ENCODE data around the gene CD200.

The CD200 gene

DNA sequence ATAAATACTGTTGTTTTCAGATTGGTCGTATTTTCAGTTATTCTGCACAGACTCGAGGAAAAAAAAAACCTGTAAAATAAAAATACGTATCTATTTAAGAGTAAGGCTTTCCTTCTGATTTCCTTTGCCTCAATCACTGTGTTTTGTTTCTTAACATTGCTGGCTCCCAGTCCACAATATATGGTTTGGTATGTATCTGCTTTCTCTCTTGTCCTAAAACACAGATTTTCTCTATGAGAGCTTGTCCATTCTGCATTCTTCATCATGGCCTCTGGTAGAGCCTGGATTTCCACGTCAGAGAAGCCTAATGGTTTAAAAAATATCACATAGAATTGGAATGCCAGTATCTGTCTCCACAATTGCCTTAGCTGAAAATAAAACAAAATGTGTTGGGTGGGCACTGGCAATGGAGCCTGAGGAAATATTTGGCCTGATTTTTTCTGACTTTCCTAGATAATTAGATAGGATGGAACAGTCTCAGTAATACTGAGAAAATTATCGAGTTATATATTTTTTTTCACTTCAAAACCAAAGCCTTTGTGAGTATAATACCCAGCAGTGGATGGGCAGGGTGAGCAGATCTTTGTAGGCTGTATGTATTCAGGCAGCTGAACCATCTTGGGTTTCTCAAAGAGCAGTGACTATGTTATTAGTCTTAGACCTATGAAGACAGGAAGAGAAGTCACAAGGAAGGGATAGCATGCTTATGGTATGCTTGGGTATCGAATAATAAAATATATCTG lies 1.9 kb downstream of the CD200 start:
- Histone ChIP-seq H2BK5ac (ENCODE audit: low read depth, low read length, poor library complexity, severe bottlenecking) (no peak overlapping the region), H3K4me1 (ENCODE audit: control insufficient read depth, insufficient read depth, low read depth, low read length) (peaks cover 1% of the 10 kb centered on the region), H3K4ac (ENCODE audit: low read depth in 1 of 2, low read length in 2 of 2) (no peak overlapping the region), H2BK120ac (ENCODE audit: low read depth, low read length) (no peak overlapping the region), H3K18ac (ENCODE audit: low read depth in 1 of 2, low read length in 2 of 2) (no peak overlapping the region), H3K27me3 (ENCODE audit: control insufficient read depth in 1 of 2, insufficient read depth in 1 of 2, low read length in 2 of 2) (peaks cover 0 to 5% of the 10 kb centered on the region in 2 experiments), H2AFZ (ENCODE audit: low read depth, low read length) (no peak overlapping the region), H3K27ac (ENCODE audit: low read length, poor library complexity, severe bottlenecking) (no peak overlapping the region), H4K91ac (ENCODE audit: low read length) (no peak overlapping the region), H3K79me1 (replicated peaks; ENCODE audit: low read length, poor library complexity, severe bottlenecking) (peaks cover 10% of the 10 kb centered on the region), H3K14ac (ENCODE audit: low read length in 2 of 2) (no peak overlapping the region), H2AK5ac (ENCODE audit: low read length, severe bottlenecking) (no peak overlapping the region), H3K9me3 (ENCODE audit: control insufficient read depth, low read length) (no peaks in the 10 kb centered on the region), H3K9ac (ENCODE audit: low read length) (peak overlapping the region; percentile 71), H2BK12ac (ENCODE audit: low read length in 2 of 2) (no peak overlapping the region), H3K4me2 (ENCODE audit: low read length, poor library complexity, severe bottlenecking) (peak overlapping the region; percentile 8), H4K8ac (ENCODE audit: low read length) (no peak overlapping the region), H3K36me3 (ENCODE audit: control insufficient read depth in 1 of 2, insufficient read depth in 2 of 2, low read depth in 1 of 2, low read length in 2 of 2) (no peaks in the 10 kb centered on the region), H3K4me3 (ENCODE audit: insufficient read depth in 1 of 2, low read depth in 1 of 2, low read length in 2 of 2) (no peak overlapping the region), H2BK15ac (ENCODE audit: low read depth, poor library complexity, severe bottlenecking) (no peak overlapping the region), H3K23ac (ENCODE audit: low read length in 2 of 2) (no peak overlapping the region)
- 73% methylated on average over 3 of the region's 6 CpGs for WGBS
- DNase-seq: no peak

DNA sequence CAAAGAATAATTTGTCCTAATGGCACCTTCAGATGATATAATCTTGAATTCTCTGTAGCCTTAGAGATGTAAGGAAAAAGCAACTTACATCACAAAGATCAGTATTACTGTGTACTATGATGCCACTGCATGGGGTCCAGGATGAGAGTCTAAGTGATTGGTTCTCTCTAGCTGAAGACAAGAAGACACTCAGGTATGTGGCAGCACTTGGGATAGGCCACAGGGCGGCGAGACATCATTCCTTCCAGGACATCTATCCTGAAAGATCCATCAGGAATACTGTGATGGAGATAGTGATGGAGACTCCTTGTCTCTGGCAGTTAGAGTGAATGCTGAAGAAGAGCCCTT lies 2.5 kb downstream of the CD200 start:
- Histone ChIP-seq H3K4me1 (ENCODE audit: control insufficient read depth, insufficient read depth, low read depth, low read length) (peaks cover 1% of the 10 kb centered on the region), H3K79me1 (replicated peaks; ENCODE audit: low read length, poor library complexity, severe bottlenecking) (peaks cover 11% of the 10 kb centered on the region), H4K91ac (ENCODE audit: low read length) (no peak overlapping the region), H2AFZ (ENCODE audit: low read depth, low read length) (no peak overlapping the region), H4K8ac (ENCODE audit: low read length) (no peak overlapping the region), H2AK5ac (ENCODE audit: low read length, severe bottlenecking) (no peak overlapping the region), H3K4me3 (ENCODE audit: insufficient read depth in 1 of 2, low read depth in 1 of 2, low read length in 2 of 2) (no peak overlapping the region), H3K36me3 (ENCODE audit: control insufficient read depth in 1 of 2, insufficient read depth in 2 of 2, low read depth in 1 of 2, low read length in 2 of 2) (no peaks in the 10 kb centered on the region), H3K27me3 (ENCODE audit: control insufficient read depth in 1 of 2, insufficient read depth in 1 of 2, low read length in 2 of 2) (peaks cover 0 to 5% of the 10 kb centered on the region in 2 experiments), H3K4ac (ENCODE audit: low read depth in 1 of 2, low read length in 2 of 2) (no peak overlapping the region), H2BK12ac (ENCODE audit: low read length in 2 of 2) (no peak overlapping the region), H3K4me2 (ENCODE audit: low read length, poor library complexity, severe bottlenecking) (no peak overlapping the region), H3K23ac (ENCODE audit: low read length in 2 of 2) (no peak overlapping the region), H2BK120ac (ENCODE audit: low read depth, low read length) (no peak overlapping the region), H3K14ac (ENCODE audit: low read length in 2 of 2) (no peak overlapping the region), H3K9me3 (ENCODE audit: control insufficient read depth, low read length) (no peaks in the 10 kb centered on the region), H2BK5ac (ENCODE audit: low read depth, low read length, poor library complexity, severe bottlenecking) (no peak overlapping the region), H3K27ac (ENCODE audit: low read length, poor library complexity, severe bottlenecking) (no peak overlapping the region), H3K18ac (ENCODE audit: low read depth in 1 of 2, low read length in 2 of 2) (no peak overlapping the region), H2BK15ac (ENCODE audit: low read depth, poor library complexity, severe bottlenecking) (no peak overlapping the region), H3K9ac (ENCODE audit: low read length) (no peak overlapping the region)
- DNase-seq: no peak
- no CpG with 5 or more reads among the region's 2 CpGs for WGBS

DNA sequence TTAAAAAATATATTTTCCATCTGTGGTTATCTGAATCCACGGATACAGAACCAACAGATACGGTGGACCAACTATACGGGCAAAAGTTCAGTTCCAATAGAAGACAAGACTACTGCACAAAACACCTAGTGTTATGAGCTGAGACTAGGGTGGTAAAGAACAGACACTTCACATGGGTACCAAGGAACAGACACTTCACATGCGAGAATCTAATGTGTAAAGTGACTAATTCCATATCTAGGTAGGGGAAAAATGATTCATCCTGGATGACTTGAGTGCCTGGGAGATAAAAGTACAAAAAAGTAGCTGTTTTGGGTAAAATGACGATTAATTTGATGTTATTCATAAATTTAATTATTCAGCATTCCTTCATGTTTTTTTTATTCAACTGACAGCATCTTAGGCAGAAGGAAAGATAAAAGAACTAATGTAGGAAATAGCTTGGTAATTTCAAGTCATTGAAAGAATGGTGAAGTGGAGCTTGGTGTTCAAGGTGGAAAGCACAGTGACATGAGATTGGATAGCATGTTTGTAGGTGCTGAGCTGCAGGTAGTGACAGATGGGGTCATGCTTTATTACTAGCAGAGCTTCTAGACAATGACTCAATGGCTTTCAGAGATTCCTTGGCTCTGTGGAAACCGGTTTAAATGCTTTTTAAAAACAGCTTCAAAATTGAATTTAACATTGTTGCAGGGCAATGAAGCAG lies 5.2 kb downstream of the CD200 start:
- no peak overlapping the region for H3K14ac ChIP-seq (ENCODE audit: low read length in 2 of 2)
- no peak for DNase-seq
- H2BK120ac ChIP-seq (ENCODE audit: low read depth, low read length): no peak overlapping the region
- no peaks in the 10 kb centered on the region for H3K36me3 ChIP-seq (ENCODE audit: control insufficient read depth in 1 of 2, insufficient read depth in 2 of 2, low read depth in 1 of 2, low read length in 2 of 2)
- no peak overlapping the region for H2BK15ac ChIP-seq (ENCODE audit: low read depth, poor library complexity, severe bottlenecking)
- H3K9ac ChIP-seq (ENCODE audit: low read length): no peak overlapping the region
- H2BK5ac ChIP-seq (ENCODE audit: low read depth, low read length, poor library complexity, severe bottlenecking): no peak overlapping the region
- peaks cover 1% of the 10 kb centered on the region for H3K4me1 ChIP-seq (ENCODE audit: control insufficient read depth, insufficient read depth, low read depth, low read length)
- H3K18ac ChIP-seq (ENCODE audit: low read depth in 1 of 2, low read length in 2 of 2): no peak overlapping the region
- peaks cover 0 to 5% of the 10 kb centered on the region in 2 experiments for H3K27me3 ChIP-seq (ENCODE audit: control insufficient read depth in 1 of 2, insufficient read depth in 1 of 2, low read length in 2 of 2)
- no peak overlapping the region for H3K4me3 ChIP-seq (ENCODE audit: insufficient read depth in 1 of 2, low read depth in 1 of 2, low read length in 2 of 2)
- WGBS: 94% methylated on average over 5 of the region's 6 CpGs
- H3K23ac ChIP-seq (ENCODE audit: low read length in 2 of 2): no peak overlapping the region
- no peak overlapping the region for H4K8ac ChIP-seq (ENCODE audit: low read length)
- peaks cover 16% of the 10 kb centered on the region for H3K79me1 ChIP-seq (replicated peaks; ENCODE audit: low read length, poor library complexity, severe bottlenecking)
- no peaks in the 10 kb centered on the region for H3K9me3 ChIP-seq (ENCODE audit: control insufficient read depth, low read length)
- H3K4me2 ChIP-seq (ENCODE audit: low read length, poor library complexity, severe bottlenecking): no peak overlapping the region
- no peak overlapping the region for H2AK5ac ChIP-seq (ENCODE audit: low read length, severe bottlenecking)
- H3K27ac ChIP-seq (ENCODE audit: low read length, poor library complexity, severe bottlenecking): no peak overlapping the region
- no peak overlapping the region for H3K4ac ChIP-seq (ENCODE audit: low read depth in 1 of 2, low read length in 2 of 2)
- H4K91ac ChIP-seq (ENCODE audit: low read length): no peak overlapping the region
- no peak overlapping the region for H2AFZ ChIP-seq (ENCODE audit: low read depth, low read length)
- H2BK12ac ChIP-seq (ENCODE audit: low read length in 2 of 2): no peak overlapping the region

DNA sequence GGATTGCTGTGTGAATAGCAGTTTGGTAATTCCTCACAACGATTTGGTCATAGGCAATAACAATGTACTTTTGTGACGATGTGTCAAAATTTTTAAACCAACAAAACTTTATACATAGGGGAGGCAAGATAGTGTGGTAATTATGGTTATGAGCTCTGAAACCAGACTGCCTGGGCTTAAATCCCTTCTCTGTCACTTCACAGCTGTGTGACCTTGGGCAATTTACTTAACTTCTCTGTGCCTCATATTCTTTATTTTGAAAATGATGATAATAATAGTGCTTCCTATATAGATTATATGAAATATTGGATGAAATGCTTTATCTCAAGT lies 5.7 kb downstream of the CD200 start:
- Histone ChIP-seq H3K4me2 (ENCODE audit: low read length, poor library complexity, severe bottlenecking) (no peak overlapping the region), H3K27me3 (ENCODE audit: control insufficient read depth in 1 of 2, insufficient read depth in 1 of 2, low read length in 2 of 2) (peaks cover 0 to 5% of the 10 kb centered on the region in 2 experiments)

More for the DNA sequence above, 5.7 kb downstream of the CD200 start:
- WGBS: no CpG with 5 or more reads among the region's 2 CpGs
- Histone ChIP-seq H3K14ac (ENCODE audit: low read length in 2 of 2) (no peak overlapping the region), H3K27ac (ENCODE audit: low read length, poor library complexity, severe bottlenecking) (no peak overlapping the region), H2BK15ac (ENCODE audit: low read depth, poor library complexity, severe bottlenecking) (no peak overlapping the region), H3K18ac (ENCODE audit: low read depth in 1 of 2, low read length in 2 of 2) (no peak overlapping the region), H4K8ac (ENCODE audit: low read length) (no peak overlapping the region), H2AFZ (ENCODE audit: low read depth, low read length) (no peak overlapping the region), H3K36me3 (ENCODE audit: control insufficient read depth in 1 of 2, insufficient read depth in 2 of 2, low read depth in 1 of 2, low read length in 2 of 2) (no peaks in the 10 kb centered on the region), H2BK12ac (ENCODE audit: low read length in 2 of 2) (no peak overlapping the region), H2AK5ac (ENCODE audit: low read length, severe bottlenecking) (no peak overlapping the region), H2BK5ac (ENCODE audit: low read depth, low read length, poor library complexity, severe bottlenecking) (no peak overlapping the region), H3K23ac (ENCODE audit: low read length in 2 of 2) (no peak overlapping the region), H2BK120ac (ENCODE audit: low read depth, low read length) (no peak overlapping the region), H3K9ac (ENCODE audit: low read length) (no peak overlapping the region), H4K91ac (ENCODE audit: low read length) (no peak overlapping the region), H3K4ac (ENCODE audit: low read depth in 1 of 2, low read length in 2 of 2) (no peak overlapping the region), H3K79me1 (replicated peaks; ENCODE audit: low read length, poor library complexity, severe bottlenecking) (peaks cover 19% of the 10 kb centered on the region), H3K9me3 (ENCODE audit: control insufficient read depth, low read length) (no peaks in the 10 kb centered on the region), H3K4me1 (ENCODE audit: control insufficient read depth, insufficient read depth, low read depth, low read length) (peaks cover 1% of the 10 kb centered on the region), H3K4me3 (ENCODE audit: insufficient read depth in 1 of 2, low read depth in 1 of 2, low read length in 2 of 2) (no peak overlapping the region)
- no peak for DNase-seq

All from mesenchymal stem cell (in vitro differentiated cells and primary cell).